HL-60/S4 (cell line): ENCODE results near the gene TRIM52.

Source experiments
- in situ Hi-C: fragments of 300-500 bp; cut with MboI; formaldehyde crosslinking; loops from 2 replicates; pipeline ENCODE4 v1.14.3; 2022; ENCODE audit warnings: low sequenced_read_pairs

Gene TRIM52

GRCh38 chr5:181234455-181235306, 26.3 kb downstream of the TRIM52 start:
- in situ Hi-C loops: no loop called here

- in situ Hi-C loops: no loop called here
These were observed 27.0 kb downstream of the TRIM52 start for GRCh38 chr5:181233801-181234454.

- in situ Hi-C loops: no loop called here
These were observed 27.7 kb downstream of the TRIM52 start for GRCh38 chr5:181233088-181233800.

- in situ Hi-C loops: no loop called here
These were observed 28.4 kb downstream of the TRIM52 start for GRCh38 chr5:181232593-181232992.

GRCh38 chr5:181231432-181231831, 29.5 kb downstream of the TRIM52 start:
- in situ Hi-C loops: no loop called here

GRCh38 chr5:181230551-181230950, 30.4 kb downstream of the TRIM52 start:
- in situ Hi-C loops: no loop called here

GRCh38 chr5:181229996-181230395, 30.9 kb downstream of the TRIM52 start:
- in situ Hi-C loops: no loop called here

GRCh38 chr5:181224390-181225229, 36.3 kb downstream of the TRIM52 start:
- in situ Hi-C loops: loop anchor here (5.0 kb wide), 1 partner anchor 37 kb away; no protein-coding TSS in a partner anchor

GRCh38 chr5:181223729-181224389, 37.1 kb downstream of the TRIM52 start:
- in situ Hi-C loops: loop anchor here (5.0 kb wide), 1 partner anchor 37 kb away; no protein-coding TSS in a partner anchor

GRCh38 chr5:181223058-181223728, 37.8 kb downstream of the TRIM52 start, which contains the start of gene TRIM41:
Gene TRIM41, plus strand, starts transcription at chr5:181223281. Its CDS starts 719 bp downstream, at chr5:181224000.
- in situ Hi-C loops: loop anchor here (5.0 kb wide), 1 partner anchor 36 kb away; no protein-coding TSS in a partner anchor

- in situ Hi-C loops: loop anchor here (5.0 kb wide), 1 partner anchor 35 kb away; no protein-coding TSS in a partner anchor
These were observed 38.3 kb downstream of the TRIM52 start for GRCh38 chr5:181222630-181223057.

GRCh38 chr5:181221792-181222629, 38.9 kb downstream of the TRIM52 start:
- in situ Hi-C loops: loop anchor here (5.0 kb wide), 1 partner anchor 35 kb away; no protein-coding TSS in a partner anchor

- in situ Hi-C loops: loop anchor here (5.0 kb wide), 1 partner anchor 34 kb away; no protein-coding TSS in a partner anchor
These were observed 39.7 kb downstream of the TRIM52 start for GRCh38 chr5:181221105-181221791.

GRCh38 chr5:181220178-181220515, 40.8 kb downstream of the TRIM52 start:
- in situ Hi-C loops: loop anchor here (5.0 kb wide), 1 partner anchor 33 kb away; no protein-coding TSS in a partner anchor

GRCh38 chr5:181219262-181220177, 41.4 kb downstream of the TRIM52 start:
- in situ Hi-C loops: loop anchor here (5.0 kb wide), 1 partner anchor 32 kb away; no protein-coding TSS in a partner anchor

- in situ Hi-C loops: no loop called here
These were observed 42.2 kb downstream of the TRIM52 start for GRCh38 chr5:181218795-181219124.

GRCh38 chr5:181217803-181218062, 43.2 kb downstream of the TRIM52 start:
- in situ Hi-C loops: no loop called here
